DLD1 (cell line): ENCODE measurements around the gene MFSD11.
"Not testable (repeated sequence)": the region's sequence is repeated elsewhere in the genome, so short reads cannot be mapped to it uniquely, and the experiment has no call there.

ENCODE experiments used
- in situ Hi-C: cut with HindIII; loops from 2 replicates; pipeline ENCODE4 v1.10.0; 2017; ENCODE audit warnings: low sequenced_read_pairs

The MFSD11 gene

GRCh38 chr17:76707985-76708807 lies 29.7 kb upstream of the MFSD11 start:
- in situ Hi-C loops = no loop called here

GRCh38 chr17:76709077-76709950 lies 28.6 kb upstream of the MFSD11 start:
- in situ Hi-C loops = no loop called here

DNA sequence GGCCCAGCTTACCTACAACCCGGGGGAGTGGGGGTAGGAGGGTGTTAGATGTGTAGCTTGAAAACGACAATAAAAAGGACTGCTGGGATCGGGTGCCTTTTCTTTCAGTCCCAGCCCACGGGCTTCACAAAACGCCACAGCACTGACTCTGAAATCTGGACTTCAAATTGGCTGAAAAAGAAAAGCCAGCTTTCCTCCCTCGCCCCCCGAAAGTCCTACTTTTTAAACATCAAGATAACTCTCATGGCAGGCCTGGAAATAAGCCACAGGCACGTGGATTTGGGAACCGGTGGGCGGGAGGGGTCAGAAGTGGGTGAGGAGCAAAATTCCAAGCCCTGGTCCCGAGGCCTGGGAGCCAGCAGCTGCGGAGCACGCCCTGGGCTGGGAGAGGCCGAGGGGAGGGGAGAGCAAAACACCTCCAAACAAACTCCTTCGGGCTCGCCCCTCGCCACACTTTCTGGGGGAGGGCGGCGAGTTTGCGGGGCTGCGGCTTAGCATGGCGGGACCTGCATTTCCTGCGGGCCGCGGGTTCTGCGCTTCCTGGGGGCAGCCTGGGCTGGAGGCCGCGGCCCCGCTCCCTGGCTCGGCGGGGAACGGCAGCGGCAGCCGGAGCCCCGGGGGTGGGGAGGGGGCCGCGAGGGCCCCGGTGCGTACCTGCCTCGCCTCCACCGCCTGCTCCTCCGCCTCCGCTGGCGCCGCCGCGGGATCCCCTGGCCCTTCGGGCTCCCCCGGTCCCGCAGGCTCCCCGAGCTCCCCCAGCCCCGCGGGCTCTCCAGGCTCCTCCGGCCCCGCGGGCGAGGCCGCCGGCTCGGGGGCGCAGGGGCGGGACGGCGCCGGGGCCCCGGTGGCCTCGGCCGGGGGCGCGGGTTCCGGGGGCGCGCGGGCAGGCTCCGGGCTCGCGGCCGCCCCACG lies 27.7 kb upstream of the MFSD11 start:
- in situ Hi-C loops = loop anchor here (10.0 kb wide), 1 partner anchor 175 kb away; the partner anchor contains the start of gene CYGB

- in situ Hi-C loops = loop anchor here (10.0 kb wide), 1 partner anchor 176 kb away; the partner anchor contains the start of gene CYGB
Measured at GRCh38 chr17:76710863-76711611, 26.9 kb upstream of the MFSD11 start, which contains the start of gene MXRA7. MXRA7 (minus strand) TSS chr17:76710965; CDS start chr17:76710946, 19 bp downstream.

DNA sequence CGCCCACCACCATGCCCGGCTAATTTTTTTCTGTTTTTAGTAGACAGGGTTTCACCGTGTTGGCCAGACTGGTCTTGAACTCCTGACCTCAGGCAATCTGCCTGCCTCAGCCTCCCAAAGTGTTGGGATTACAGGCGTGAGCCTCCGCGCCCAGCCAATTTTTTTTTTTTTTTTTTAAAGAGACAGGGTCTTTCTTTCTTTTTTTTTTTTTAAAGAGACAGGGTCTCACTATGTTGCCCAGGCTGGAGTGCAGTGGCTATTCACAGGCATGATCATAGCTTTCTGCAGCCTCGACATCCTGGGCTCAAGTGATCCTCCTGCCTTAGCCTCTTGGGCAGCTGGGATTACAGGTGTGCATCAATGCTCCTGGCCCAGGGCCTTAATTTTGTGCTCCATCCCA lies 25.6 kb upstream of the MFSD11 start:
- in situ Hi-C loops = loop anchor here (10.0 kb wide), 1 partner anchor 178 kb away; the partner anchor contains the start of gene CYGB

GRCh38 chr17:76713765-76714164 lies 24.2 kb upstream of the MFSD11 start:
- in situ Hi-C loops = loop anchor here (10.0 kb wide), 1 partner anchor 179 kb away; the partner anchor contains the start of gene CYGB

DNA sequence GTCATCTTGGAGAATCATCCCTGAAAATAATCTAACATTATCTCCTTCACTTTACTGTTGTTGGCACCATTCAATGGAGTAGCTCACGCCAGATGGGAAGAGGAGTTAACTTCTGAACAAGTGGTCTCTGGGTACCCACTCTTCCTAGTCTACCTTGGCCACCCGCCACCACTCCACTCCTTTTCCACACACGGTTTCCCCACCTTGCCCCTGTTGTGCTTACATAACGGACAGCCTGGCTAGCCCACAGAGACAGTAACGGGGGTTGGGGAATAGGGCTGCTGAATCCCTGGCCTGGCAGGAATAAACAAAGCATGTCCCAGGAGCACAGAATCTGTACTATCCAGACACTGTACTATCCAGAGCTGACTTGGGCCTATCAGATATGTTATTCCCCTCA lies 23.6 kb upstream of the MFSD11 start:
- in situ Hi-C loops = loop anchor here (10.0 kb wide), 1 partner anchor 180 kb away; the partner anchor contains the start of gene CYGB

GRCh38 chr17:76714822-76715495 lies 23.0 kb upstream of the MFSD11 start:
- in situ Hi-C loops = loop anchor here (10.0 kb wide), 1 partner anchor 180 kb away; the partner anchor contains the start of gene CYGB

- in situ Hi-C loops = loop anchor here (10.0 kb wide), 1 partner anchor 181 kb away; the partner anchor contains the start of gene CYGB
Measured at GRCh38 chr17:76715496-76715830, 22.5 kb upstream of the MFSD11 start.

DNA sequence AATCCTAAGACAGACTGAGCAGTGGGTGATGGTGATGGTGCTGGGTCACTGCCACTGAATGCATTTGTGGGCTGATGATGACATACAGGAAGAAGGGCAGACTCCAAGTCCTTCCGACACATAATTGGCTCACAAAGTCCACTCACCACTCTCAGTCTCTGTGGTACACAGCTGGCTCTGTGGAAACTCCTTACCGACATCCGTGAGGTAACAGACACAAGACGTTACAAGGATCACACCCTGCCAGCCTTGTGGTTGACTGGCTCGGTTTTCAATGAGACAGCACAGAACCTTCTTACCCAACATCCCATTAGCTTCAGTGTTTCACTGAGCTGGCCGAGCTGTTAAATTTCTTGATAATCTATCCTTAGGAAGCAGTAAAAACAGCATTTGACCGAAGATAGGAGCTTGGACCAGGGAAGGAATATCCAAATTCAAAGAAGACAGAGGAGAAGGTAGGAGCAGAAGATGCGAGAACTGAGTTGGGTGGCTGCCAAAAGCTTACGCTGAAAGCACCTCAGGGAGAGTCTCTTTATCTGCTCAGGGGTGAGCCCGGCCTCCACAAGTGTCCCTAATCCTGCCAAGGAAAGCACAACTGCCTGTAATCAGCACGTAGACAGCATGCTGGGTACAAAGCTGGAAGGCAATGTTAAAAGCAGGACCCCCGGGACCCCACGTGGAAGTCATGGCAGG lies 21.6 kb upstream of the MFSD11 start:
- in situ Hi-C loops = loop anchor here (10.0 kb wide), 1 partner anchor 181 kb away; the partner anchor contains the start of gene CYGB

- in situ Hi-C loops = loop anchor here (10.0 kb wide), 1 partner anchor 182 kb away; the partner anchor contains the start of gene CYGB
Measured at GRCh38 chr17:76716839-76717215, 21.1 kb upstream of the MFSD11 start.

DNA sequence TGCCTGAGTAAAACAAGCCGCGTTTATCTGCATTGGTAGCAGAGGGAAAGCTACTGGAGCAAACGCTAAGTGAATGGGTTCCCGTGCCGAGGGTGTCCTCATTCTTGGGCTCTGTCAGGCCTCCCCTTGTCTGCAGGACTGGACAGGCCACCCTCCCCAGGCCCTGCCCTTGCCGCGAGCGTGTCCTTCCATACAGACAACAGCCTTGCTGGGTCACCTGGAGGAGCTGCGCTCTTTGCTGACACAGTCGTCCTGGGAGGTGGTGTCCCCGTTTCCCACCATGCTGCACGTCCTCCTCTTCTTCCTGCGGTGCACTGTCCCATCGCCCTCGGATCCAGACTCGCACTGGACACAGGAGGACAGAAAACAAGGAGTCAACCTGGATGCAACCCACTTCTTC lies 19.4 kb upstream of the MFSD11 start:
- in situ Hi-C loops = loop anchor here (10.0 kb wide), 1 partner anchor 184 kb away; the partner anchor contains the start of gene CYGB

- in situ Hi-C loops = no loop called here
Measured at GRCh38 chr17:76720211-76720610, 17.7 kb upstream of the MFSD11 start.

- in situ Hi-C loops = no loop called here
Measured at GRCh38 chr17:76720941-76721340, 17.0 kb upstream of the MFSD11 start.

DNA sequence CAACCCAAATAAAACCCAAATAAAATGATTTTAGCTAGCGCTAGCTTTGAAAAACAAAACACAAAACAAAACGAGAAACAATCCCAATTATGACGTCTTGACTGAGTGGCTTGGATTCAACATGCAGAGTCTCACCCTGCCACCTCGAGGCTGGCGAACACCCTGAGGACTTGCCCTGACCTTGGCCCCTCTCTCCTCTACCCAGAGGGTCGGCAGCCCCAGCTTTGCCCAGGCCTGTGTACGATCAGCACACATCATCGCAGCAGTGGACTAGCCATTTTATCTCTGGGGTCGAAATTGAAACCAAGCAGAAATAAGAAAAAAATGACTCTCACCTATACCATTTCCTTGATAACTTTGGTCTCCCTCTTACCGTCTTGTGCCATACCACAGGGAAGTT lies 16.5 kb upstream of the MFSD11 start:
- in situ Hi-C loops = no loop called here

DNA sequence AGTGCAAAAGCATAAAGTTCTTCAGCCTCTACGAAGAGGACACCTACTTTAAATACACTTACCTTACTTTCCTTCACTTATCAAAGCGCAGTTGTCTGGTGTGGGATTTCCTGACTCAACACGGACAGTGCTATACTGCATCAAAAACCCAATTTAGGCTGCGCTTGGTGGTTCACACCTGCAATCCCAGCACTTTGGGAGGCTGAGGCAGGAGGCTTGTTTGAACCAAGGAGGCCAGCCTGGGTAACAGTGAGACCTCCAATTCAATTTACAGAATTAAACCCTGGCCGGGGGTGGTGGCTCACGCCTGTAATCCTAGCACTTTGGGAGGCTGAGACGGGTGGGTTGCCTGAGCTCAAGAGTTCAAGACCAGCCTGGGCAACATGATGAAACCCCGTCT lies 15.6 kb upstream of the MFSD11 start:
- in situ Hi-C loops = no loop called here

GRCh38 chr17:76722977-76723376 lies 14.9 kb upstream of the MFSD11 start:
- in situ Hi-C loops = not testable (repeated sequence)

DNA sequence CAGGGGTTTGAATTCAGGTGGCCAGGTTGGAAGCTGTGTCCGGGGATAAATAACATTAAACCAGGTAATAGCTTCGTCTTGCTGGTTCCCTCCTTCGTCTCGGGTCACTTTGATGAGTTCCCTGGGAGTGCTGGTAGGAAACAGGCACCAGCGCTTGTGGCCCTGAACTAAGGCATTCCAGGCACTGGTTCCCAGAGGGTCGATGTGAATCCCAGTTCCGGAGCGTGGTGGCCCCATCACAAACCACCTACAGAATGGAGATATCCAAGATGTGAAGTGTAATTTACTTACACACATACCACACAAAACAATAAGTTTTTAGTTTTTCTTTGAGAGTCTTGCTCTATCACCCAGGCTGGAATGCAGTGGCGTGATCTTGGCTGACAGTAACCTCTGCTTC lies 14.1 kb upstream of the MFSD11 start:
- in situ Hi-C loops = no loop called here
